PC-9 (cell line): Measurements from ENCODE around the gene AGAP1. TPM values are rescaled to one million over a fixed set of nuclear protein-coding genes. Genes with fewer than 3 reads are reported as not detected.

Source experiments
- BruUV-seq: library from RNA; stranded (reverse); fragments of 400-500 nt; replicated peaks from 2 replicates; lab custom pipeline; 2021; lab: Mats Ljungman, UMichigan
- CTCF ChIA-PET: fragments of 300-600 bp; sonication (Branson Sonifier 250); formaldehyde crosslinking; loops from one replicate; lab custom pipeline; 2022; ENCODE audit warnings: antibody characterized with exemption; lab: Charles Lee
- POLR2A ChIA-PET: fragments of 300-600 bp; sonication (Branson Sonifier 250); formaldehyde crosslinking; loops from one replicate; lab custom pipeline; 2022; ENCODE audit warnings: antibody characterized with exemption; ENCODE audit not compliant: unreplicated experiment; lab: Charles Lee
- DNase-seq, 2 experiments: peaks; one replicate each; pipeline versions ENCODE4 v3.0.0 to v3.0.0-alpha.2; 2015 to 2022; ENCODE audit warnings: mixed read lengths in 1 of 2
- H2AFZ ChIP-seq: fragments of 200-600 bp; sonication (generic); 2 replicates; pipeline ENCODE4 v1.8.1; 2017; ENCODE audit warnings: antibody characterized with exemption
- H3F3A ChIP-seq: fragments of 200-600 bp; sonication (generic); 2 replicates; pipeline ENCODE4 v1.8.1; 2017; ENCODE audit warnings: antibody characterized with exemption, mild to moderate bottlenecking, low read depth; ENCODE audit not compliant: insufficient read depth
- H3K27ac ChIP-seq: fragments of 200-600 bp; sonication (generic); 2 replicates; pipeline ENCODE4 v1.6.1; 2016; ENCODE audit warnings: mixed run types
- H3K27me3 ChIP-seq: fragments of 200-600 bp; sonication (generic); 2 replicates; pipeline ENCODE4 v1.6.1; 2016; ENCODE audit warnings: low read depth, mixed run types; ENCODE audit not compliant: insufficient read depth
- H3K36me3 ChIP-seq: fragments of 200-600 bp; sonication (generic); 2 replicates; pipeline ENCODE4 v1.6.1; 2016; ENCODE audit warnings: low read depth, mixed run types
- H3K4me1 ChIP-seq: fragments of 200-600 bp; sonication (generic); replicated peaks from 2 replicates; pipeline ENCODE4 v1.6.1; 2016; ENCODE audit warnings: mixed run types; ENCODE audit not compliant: insufficient read depth
- H3K4me2 ChIP-seq: fragments of 200-600 bp; sonication (generic); 2 replicates; pipeline ENCODE4 v1.6.1; 2017; ENCODE audit warnings: mixed run types
- H3K4me3 ChIP-seq: fragments of 200-600 bp; sonication (generic); 2 replicates; pipeline ENCODE4 v1.6.1; 2016; ENCODE audit warnings: mixed run types
- H3K79me2 ChIP-seq: fragments of 200-600 bp; sonication (generic); 2 replicates; pipeline ENCODE4 v1.6.1; 2017; ENCODE audit warnings: low read depth, mixed run types
- H3K9me2 ChIP-seq: fragments of 200-600 bp; sonication (generic); 2 replicates; pipeline ENCODE4 v1.8.1; 2017; ENCODE audit warnings: mild to moderate bottlenecking; ENCODE audit not compliant: insufficient read depth
- H3K9me3 ChIP-seq: fragments of 200-600 bp; sonication (generic); 2 replicates; pipeline ENCODE4 v1.8.1; 2016; ENCODE audit warnings: low read depth; ENCODE audit not compliant: insufficient read depth
- H4K20me1 ChIP-seq: fragments of 200-600 bp; sonication (generic); 2 replicates; pipeline ENCODE4 v1.8.1; 2017; ENCODE audit not compliant: insufficient read depth
- CTCF ChIP-seq: fragments of 200-600 bp; sonication (generic); conservative IDR thresholded peaks from 2 replicates; pipeline ENCODE4 v1.6.1; 2017; ENCODE audit warnings: mixed run types, antibody characterized with exemption, mild to moderate bottlenecking, moderate library complexity
- EZH2 ChIP-seq: fragments of 200-600 bp; sonication (generic); IDR thresholded peaks from 2 replicates; pipeline ENCODE4 v1.8.0; 2017; ENCODE audit warnings: antibody characterized with exemption, low read depth
- intact Hi-C: fragments of 100-400 bp; cut with micrococcal nuclease; formaldehyde crosslinking; loops from one replicate; pipeline ENCODE4 v1.10.0; 2022; ENCODE audit not compliant: unreplicated experiment
- total RNA-seq: library from RNA; stranded (reverse); gene quantifications from 2 replicates; pipeline ENCODE4 v1.2.3, GENCODE V29; 2021

The AGAP1 gene
- total RNA-seq, 1 experiment from 2014 or later: 91.4 TPM

- H3K27ac ChIP-seq: no peak overlapping the region
- no peaks in the 10 kb centered on the region for H3K4me1 ChIP-seq
- H3K9me3 ChIP-seq: no peaks in the 10 kb centered on the region
- H3K9me2 ChIP-seq: no peaks in the 10 kb centered on the region
- H3K4me2 ChIP-seq: no peak overlapping the region
- H3F3A ChIP-seq: no peaks in the 10 kb centered on the region
- TF ChIP-seq EZH2 (no peak), CTCF (no peak)
- no peaks in the 10 kb centered on the region for H3K27me3 ChIP-seq
- peaks cover 5% of the 10 kb centered on the region; the same call in 1 of the 2 replicates for H3K36me3 ChIP-seq
- H3K79me2 ChIP-seq: no peaks in the 10 kb centered on the region
- DNase-seq: no peak
- ChIA-PET POLR2A (interaction anchor here (0.7 kb wide), 1 partner anchor 1110 kb away, joined by 3 read pairs; no protein-coding TSS in a partner anchor), CTCF (no interaction called here)
- BruUV-seq: no TSS peak
- peaks cover 15% of the 10 kb centered on the region; the same call in 1 of the 2 replicates for H4K20me1 ChIP-seq
- no peak overlapping the region for H3K4me3 ChIP-seq
- H2AFZ ChIP-seq: no peak overlapping the region
- intact Hi-C loops: no loop called here
Measured at GRCh38 chr2:235976516-235976915, 482.7 kb downstream of the AGAP1 start.

GRCh38 chr2:235976956-235977355 lies 483.1 kb downstream of the AGAP1 start:
- POLR2A ChIA-PET: interaction anchor here (0.7 kb wide), 1 partner anchor 1109 kb away, joined by 3 read pairs; no protein-coding TSS in a partner anchor

GRCh38 chr2:235977445-235977844 lies 483.6 kb downstream of the AGAP1 start:
- no peaks in the 10 kb centered on the region for H3K4me1 ChIP-seq
- no peak overlapping the region for H2AFZ ChIP-seq
- H3K9me2 ChIP-seq: no peaks in the 10 kb centered on the region
- BruUV-seq: no TSS peak
- no peaks in the 10 kb centered on the region for H3K79me2 ChIP-seq
- DNase-seq: no peak
- H3K36me3 ChIP-seq: peaks cover 5% of the 10 kb centered on the region; the same call in 1 of the 2 replicates
- H3K27me3 ChIP-seq: no peaks in the 10 kb centered on the region
- ChIA-PET POLR2A (interaction anchor here (0.7 kb wide), 1 partner anchor 1109 kb away, joined by 3 read pairs; no protein-coding TSS in a partner anchor), CTCF (no interaction called here)
- no peaks in the 10 kb centered on the region for H3F3A ChIP-seq
- intact Hi-C loops: no loop called here
- no peaks in the 10 kb centered on the region for H3K9me3 ChIP-seq
- peaks cover 15% of the 10 kb centered on the region for H4K20me1 ChIP-seq
- no peak overlapping the region for H3K4me2 ChIP-seq
- TF ChIP-seq CTCF (no peak), EZH2 (no peak)
- no peak overlapping the region for H3K4me3 ChIP-seq
- H3K27ac ChIP-seq: no peak overlapping the region

More at GRCh38 chr2:235976956-235977355, 483.1 kb downstream of the AGAP1 start:
- Histone ChIP-seq H3K9me2 (no peaks in the 10 kb centered on the region), H3K4me1 (no peaks in the 10 kb centered on the region), H4K20me1 (peaks cover 15% of the 10 kb centered on the region), H3K27ac (no peak overlapping the region), H3K79me2 (no peaks in the 10 kb centered on the region), H3K4me3 (no peak overlapping the region), H2AFZ (no peak overlapping the region), H3K36me3 (peaks cover 5% of the 10 kb centered on the region; the same call in 1 of the 2 replicates), H3K9me3 (no peaks in the 10 kb centered on the region), H3K4me2 (no peak overlapping the region), H3F3A (no peaks in the 10 kb centered on the region), H3K27me3 (no peaks in the 10 kb centered on the region)
- DNase-seq: no peak
- CTCF ChIA-PET: no interaction called here
- TF ChIP-seq EZH2 (no peak), CTCF (no peak)
- BruUV-seq: no TSS peak
- intact Hi-C loops: no loop called here
